ENCODE data around the gene HOXA7.

HOXA7 gene

DNA sequence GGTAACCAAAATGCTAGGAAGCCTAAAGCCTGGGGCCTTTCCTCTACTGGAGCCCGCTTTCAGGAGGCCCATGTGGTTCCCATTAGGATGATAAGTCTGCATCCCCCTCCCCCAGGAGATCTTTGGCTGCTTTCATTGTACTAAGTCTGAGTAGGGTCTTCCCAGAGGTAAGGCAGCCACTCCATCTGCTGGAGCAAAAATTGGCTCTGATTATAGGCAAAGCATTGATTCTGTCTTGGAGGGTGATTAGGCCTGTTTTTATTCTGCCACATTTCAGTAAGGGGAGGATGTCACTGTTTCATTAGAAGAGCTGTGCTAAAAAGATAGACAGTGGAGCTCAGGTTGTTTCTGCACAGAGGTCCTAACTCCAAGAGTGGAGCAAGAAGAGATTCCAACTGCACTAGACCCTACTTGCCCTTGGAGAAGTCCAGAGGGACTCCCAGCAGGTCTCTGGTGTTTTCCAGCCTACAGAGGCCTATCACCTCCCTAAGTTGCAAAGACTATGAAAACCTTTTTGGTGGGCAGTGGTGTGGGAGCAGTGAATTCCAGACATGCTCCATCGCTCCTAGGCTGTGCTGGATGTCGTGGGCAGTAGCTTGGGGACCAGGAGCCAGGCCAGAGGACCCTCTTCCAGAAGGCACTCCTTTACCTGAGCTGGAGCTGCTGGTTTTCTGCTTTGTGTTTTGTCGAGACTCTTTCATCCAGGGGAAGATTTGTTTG lies 46.8 kb downstream of the HOXA7 start:
- no peak for DNase-seq (ENCODE audit: low read depth)
- no peak overlapping the region for H3K4me3 ChIP-seq (ENCODE audit: low read length)
- TF ChIP-seq, protein P1, sequence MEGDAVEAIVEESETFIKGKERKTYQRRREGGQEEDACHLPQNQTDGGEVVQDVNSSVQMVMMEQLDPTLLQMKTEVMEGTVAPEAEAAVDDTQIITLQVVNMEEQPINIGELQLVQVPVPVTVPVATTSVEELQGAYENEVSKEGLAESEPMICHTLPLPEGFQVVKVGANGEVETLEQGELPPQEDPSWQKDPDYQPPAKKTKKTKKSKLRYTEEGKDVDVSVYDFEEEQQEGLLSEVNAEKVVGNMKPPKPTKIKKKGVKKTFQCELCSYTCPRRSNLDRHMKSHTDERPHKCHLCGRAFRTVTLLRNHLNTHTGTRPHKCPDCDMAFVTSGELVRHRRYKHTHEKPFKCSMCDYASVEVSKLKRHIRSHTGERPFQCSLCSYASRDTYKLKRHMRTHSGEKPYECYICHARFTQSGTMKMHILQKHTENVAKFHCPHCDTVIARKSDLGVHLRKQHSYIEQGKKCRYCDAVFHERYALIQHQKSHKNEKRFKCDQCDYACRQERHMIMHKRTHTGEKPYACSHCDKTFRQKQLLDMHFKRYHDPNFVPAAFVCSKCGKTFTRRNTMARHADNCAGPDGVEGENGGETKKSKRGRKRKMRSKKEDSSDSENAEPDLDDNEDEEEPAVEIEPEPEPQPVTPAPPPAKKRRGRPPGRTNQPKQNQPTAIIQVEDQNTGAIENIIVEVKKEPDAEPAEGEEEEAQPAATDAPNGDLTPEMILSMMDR (conservative IDR thresholded peaks at IDR 0.05; ENCODE audit: low read depth, low read length): no peak

DNA sequence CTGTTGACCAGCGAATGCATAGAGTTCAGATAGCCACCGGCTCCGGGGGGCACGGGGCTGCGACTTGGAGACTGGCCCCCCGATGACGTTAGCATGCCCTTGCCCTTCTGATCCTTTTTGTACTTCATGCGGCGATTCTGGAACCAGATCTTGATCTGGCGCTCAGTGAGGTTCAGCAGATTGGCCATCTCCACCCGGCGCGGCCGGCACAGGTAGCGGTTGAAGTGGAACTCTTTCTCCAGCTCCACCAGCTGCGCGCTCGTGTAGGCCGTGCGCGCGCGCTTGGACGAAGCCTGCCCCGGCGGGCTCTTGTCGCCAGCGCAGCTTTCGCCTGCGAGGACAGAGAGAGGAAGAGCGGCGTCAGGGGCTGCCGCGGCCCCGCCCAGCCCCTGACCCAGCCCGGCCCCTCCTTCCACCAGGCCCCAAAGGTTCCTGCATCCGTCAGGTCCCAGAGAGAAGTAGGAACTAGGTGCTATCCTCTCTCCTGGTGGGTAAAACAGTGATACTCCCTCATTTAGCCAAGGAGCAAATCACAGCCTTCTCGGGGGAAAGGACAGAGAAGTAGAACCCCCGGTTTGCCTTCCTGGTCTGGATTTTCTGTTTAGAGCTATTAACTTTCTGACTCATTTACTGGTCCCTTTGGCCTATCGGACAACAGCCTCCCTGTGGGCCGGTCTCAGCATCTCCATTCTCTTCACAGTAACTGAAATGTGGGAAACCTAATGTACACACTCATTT lies 47.9 kb downstream of the HOXA7 start:
- TF ChIP-seq, protein P1 (conservative IDR thresholded peaks at IDR 0.05; ENCODE audit: low read depth, low read length): no peak
- H3K4me3 ChIP-seq (ENCODE audit: low read length): no peak overlapping the region
- DNase-seq (ENCODE audit: low read depth): no peak

DNA sequence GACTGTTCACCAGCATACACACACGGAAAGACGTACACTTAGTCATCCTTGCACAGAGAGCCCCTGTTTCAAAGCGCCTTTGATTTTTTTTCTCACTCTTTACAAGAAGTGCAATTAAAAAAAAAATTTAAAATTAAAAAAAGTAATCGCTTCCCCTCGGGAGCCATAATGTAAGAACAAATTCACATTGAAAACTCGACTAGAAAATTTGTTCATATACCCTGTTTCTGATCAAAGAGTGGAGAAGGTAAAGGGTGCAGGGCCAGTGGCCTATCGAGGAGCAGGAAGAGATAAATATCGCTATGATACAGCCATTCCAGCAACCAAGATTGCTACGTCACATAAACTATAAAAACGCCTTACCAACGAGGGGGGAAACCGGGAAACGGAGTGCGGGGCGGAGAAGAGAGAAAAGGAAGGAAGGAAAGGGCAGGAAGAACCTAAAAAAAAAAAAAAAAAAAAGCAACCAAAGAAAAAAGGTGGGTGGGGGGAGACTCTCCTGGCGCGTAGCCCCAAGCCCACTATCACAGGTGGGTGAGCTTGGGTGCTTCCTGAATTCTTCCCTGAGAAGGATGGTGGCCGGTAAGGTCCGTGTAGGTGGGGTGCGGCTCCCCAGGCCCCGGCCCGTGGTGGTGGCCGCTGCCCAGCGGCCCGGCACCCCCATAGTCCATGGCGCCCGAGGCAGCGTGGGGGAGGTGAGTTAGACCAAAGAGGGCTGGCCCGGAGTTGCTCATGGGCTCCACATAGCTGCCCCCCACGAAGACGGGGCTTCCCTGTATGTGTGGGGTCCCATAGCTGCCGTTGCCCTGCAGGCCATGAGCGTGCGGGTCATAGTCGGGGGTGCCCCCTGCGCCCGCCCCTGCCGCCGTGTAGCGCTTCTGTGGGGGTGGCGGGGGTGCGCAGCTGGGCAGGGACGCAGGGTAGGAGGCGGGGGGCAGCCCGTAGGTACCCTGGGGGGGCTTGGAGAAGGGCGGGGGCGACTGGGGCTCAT lies 48.8 kb downstream of the HOXA7 start:
- H3K4me3 ChIP-seq (ENCODE audit: low read length): no peak overlapping the region
- DNase-seq (ENCODE audit: low read depth): no peak
- TF ChIP-seq, protein P1 (conservative IDR thresholded peaks at IDR 0.05; ENCODE audit: low read depth, low read length): no peak

DNA sequence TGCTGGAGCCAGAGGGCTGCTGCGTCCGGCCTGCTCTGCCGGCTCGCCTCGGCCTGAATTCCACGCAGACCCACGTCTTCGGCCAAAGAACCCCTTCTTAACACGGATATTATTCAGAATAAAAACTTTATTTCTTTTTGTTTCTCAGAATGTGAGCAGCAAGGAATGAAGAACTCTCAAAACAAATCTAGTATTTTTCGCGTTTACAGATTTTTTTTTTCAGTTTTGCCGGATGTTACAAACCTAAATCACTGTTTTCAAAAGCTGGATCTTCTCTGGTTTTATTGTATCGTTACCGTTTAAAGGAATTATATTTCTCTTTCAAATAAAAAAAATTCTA lies 49.6 kb downstream of the HOXA7 start:
- TF ChIP-seq, protein P1 (conservative IDR thresholded peaks at IDR 0.05; ENCODE audit: low read depth, low read length): no peak
- no peak for DNase-seq (ENCODE audit: low read depth)
- no peak overlapping the region for H3K4me3 ChIP-seq (ENCODE audit: low read length)

DNA sequence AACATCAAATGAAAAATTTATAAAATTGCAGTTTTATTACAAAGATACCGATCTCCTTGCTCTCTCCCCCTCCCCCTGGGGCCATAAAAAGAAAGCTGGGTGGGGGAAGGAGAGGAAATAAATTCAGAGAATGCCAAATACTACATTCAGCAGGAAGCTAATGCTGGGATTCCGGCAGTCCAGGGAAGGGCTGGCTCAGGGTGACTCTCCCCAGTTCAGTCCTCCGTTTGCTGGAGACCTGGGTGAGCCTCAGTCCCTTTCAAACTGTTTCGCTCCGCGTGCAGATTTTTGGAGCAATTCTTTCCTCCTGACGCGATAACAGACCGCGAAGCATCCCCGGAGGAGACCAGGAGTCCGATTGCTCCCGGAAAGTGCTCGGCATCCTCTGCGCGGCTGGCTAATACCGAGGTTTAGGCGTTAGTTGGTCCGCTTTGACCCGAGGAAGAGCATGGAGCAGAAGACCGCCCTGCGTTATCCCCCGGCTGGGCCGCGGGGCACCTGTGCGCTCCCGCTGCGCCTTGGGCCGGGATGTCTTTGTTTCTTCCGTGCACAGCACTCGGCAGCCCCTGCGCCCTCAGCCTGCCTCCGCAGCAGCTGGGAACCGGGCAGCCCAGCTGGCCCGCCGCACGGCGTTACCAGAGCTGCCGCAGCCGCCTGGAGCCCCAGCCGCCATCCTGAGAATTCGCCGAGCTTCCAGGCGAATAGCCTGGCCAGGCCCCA lies 50.1 kb downstream of the HOXA7 start:
- DNase-seq (ENCODE audit: low read depth): no peak
- TF ChIP-seq, protein P1 (conservative IDR thresholded peaks at IDR 0.05; ENCODE audit: low read depth, low read length): no peak
- H3K4me3 ChIP-seq (ENCODE audit: low read length): no peak overlapping the region

DNA sequence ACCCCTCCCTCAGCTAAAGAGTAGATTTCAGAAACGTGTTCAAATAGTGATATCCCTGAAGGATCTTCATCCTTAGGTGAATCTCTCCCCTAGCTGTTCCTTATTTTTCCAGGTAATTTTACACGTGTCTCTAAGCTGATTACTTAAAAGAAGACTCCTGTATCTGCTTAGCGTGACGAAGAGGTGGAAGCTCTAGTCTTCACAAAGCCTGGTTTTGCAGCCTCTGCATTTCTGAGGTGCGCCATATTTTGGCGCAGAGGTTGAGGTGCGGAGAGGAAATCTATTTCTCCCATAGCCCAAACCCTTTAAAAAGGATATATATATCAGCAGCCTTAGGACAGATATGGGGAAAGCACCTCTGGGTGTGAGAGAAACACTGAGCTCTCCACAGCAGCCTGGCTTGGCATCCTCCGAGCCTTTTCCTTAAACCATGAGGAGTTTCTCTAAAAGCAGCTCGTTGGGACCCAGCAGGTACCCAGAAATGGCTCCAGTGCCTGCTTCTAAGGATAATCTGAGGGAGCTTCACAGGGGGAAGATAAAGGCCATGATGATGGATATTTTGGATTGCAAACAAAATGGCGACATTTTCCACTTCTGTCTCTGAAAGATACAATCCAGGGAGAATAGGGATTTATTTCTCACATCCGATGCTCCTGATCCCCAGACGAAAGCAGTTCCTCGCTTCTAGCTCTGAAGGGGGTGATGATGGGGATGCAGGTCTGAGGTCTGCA lies 51.0 kb downstream of the HOXA7 start:
- TF ChIP-seq, protein P1 (conservative IDR thresholded peaks at IDR 0.05; ENCODE audit: low read depth, low read length): no peak
- no peak overlapping the region for H3K4me3 ChIP-seq (ENCODE audit: low read length)
- no peak for DNase-seq (ENCODE audit: low read depth)
